Measurements from ENCODE around the gene ABHD16A. TPM values are rescaled to one million over a fixed set of nuclear protein-coding genes. Genes with fewer than 3 reads are reported as not detected.

ABHD16A gene
- total RNA-seq, 6 donors from 2014 or later = 42.1 to 62.5 (median 51.6) TPM

GRCh38 chr6:31728767-31729514, 25.8 kb upstream of the ABHD16A start, which contains the start of gene DDAH2:
DDAH2 (minus strand) TSS chr6:31729299; CDS start chr6:31729161, 138 bp downstream.
- Histone ChIP-seq H3K27ac (peak within 1 kb of the TSS; percentile 87 to 99 (median 94)), H3K36me3 (peaks cover 20 to 59% (median 37%) of the 10 kb centered on the region in 4 donors), H3K4me1 (peaks cover 39 to 78% (median 64%) of the 10 kb centered on the region in 4 donors), H3K4me3 (peak within 1 kb of the TSS; percentile 76 to 87 (median 82)), H3K27me3 (no peaks in the 10 kb centered on the region), H3K9me3 (no peaks in the 10 kb centered on the region)
- TF ChIP-seq CTCF (IDR thresholded peaks at IDR 0.05) = peak in 3 of 6 experiments; percentile 68 to 74 (median 71)
- TF ChIP-seq EP300 (IDR thresholded peaks at IDR 0.05) = no peak
- ATAC-seq (ENCODE audit: low FRiP score in 2 of 2) (peak; percentile 45 to 66), DNase-seq (peak in 1 of 2 donors; percentile 83)
- WGBS, 2 donors = 18 to 23% methylated on average over 35 of the region's 36 CpGs

- Histone ChIP-seq H3K27ac (peak overlapping the region; percentile 87 to 99 (median 94)), H3K4me1 (peaks cover 30 to 69% (median 55%) of the 10 kb centered on the region in 4 donors), H3K36me3 (peaks cover 14 to 50% (median 28%) of the 10 kb centered on the region in 4 donors), H3K9me3 (no peaks in the 10 kb centered on the region), H3K4me3 (peak overlapping the region in 3 of 4 donors; percentile 76 to 84 (median 80)), H3K27me3 (no peaks in the 10 kb centered on the region)
- no peak for TF ChIP-seq POLR2AphosphoS5 (IDR thresholded peaks at IDR 0.05)
- no peak for TF ChIP-seq EP300 (IDR thresholded peaks at IDR 0.05)
- no peak for TF ChIP-seq CTCF (IDR thresholded peaks at IDR 0.05)
- ATAC-seq (ENCODE audit: low FRiP score in 2 of 2) (no peak), DNase-seq (peak in 1 of 2 donors; percentile 84)
- WGBS, 2 donors = 77% methylated on average over 20 to 41 of the region's 41 CpGs
These were observed 24.9 kb upstream of the ABHD16A start for GRCh38 chr6:31727717-31728671.

GRCh38 chr6:31727034-31727716, 24.1 kb upstream of the ABHD16A start:
- Histone ChIP-seq H3K27me3 (no peaks in the 10 kb centered on the region), H3K4me3 (peak overlapping the region in 1 of 4 donors; percentile 80), H3K36me3 (peaks cover 9 to 42% (median 19%) of the 10 kb centered on the region in 4 donors), H3K27ac (peak overlapping the region; percentile 87 to 99 (median 94)), H3K9me3 (no peaks in the 10 kb centered on the region), H3K4me1 (peaks cover 30 to 60% (median 49%) of the 10 kb centered on the region in 4 donors)
- TF ChIP-seq EP300 (IDR thresholded peaks at IDR 0.05) (no peak), POLR2A (IDR thresholded peaks at IDR 0.05) (peak in 1 of 4 donors; percentile 43)
- WGBS, 2 donors = 69 to 72% methylated on average over 7 of the region's 7 CpGs
- peak in 1 of 2 donors; percentile 28 for ATAC-seq (ENCODE audit: low FRiP score in 2 of 2)
- peak in 1 of 2 donors; percentile 62 for DNase-seq

GRCh38 chr6:31725502-31726350, 22.6 kb upstream of the ABHD16A start:
- no peak for TF ChIP-seq CTCF (IDR thresholded peaks at IDR 0.05)
- TF ChIP-seq EP300 (IDR thresholded peaks at IDR 0.05) = peak in 1 of 4 donors; percentile 34
- peak; percentile 50 to 76 for TF ChIP-seq POLR2AphosphoS5 (IDR thresholded peaks at IDR 0.05)
- TF ChIP-seq POLR2A (IDR thresholded peaks at IDR 0.05) = no peak
- H3K4me1 ChIP-seq = peaks cover 30 to 48% (median 38%) of the 10 kb centered on the region in 4 donors
- no peak overlapping the region for H3K4me3 ChIP-seq
- no peaks in the 10 kb centered on the region for H3K9me3 ChIP-seq
- 78 to 79% methylated on average over 12 of the region's 12 CpGs for WGBS, 2 donors
- H3K27me3 ChIP-seq = no peaks in the 10 kb centered on the region
- H3K36me3 ChIP-seq = peaks cover 0 to 27% (median 5%) of the 10 kb centered on the region in 4 donors
- peak in 1 of 2 donors; percentile 56 for DNase-seq
- no peak for ATAC-seq (ENCODE audit: low FRiP score in 2 of 2)
- H3K27ac ChIP-seq = peak overlapping the region; percentile 6 to 99 (median 71)

All from upper lobe of left lung (tissue), 6 donors.